Measurements from ENCODE around the gene ZNF892. TPM values are rescaled to one million over a fixed set of nuclear protein-coding genes. Genes with fewer than 3 reads are reported as not detected.

The ZNF892 gene
- total and polyA plus RNA-seq, 2 of the 13 experiments (the other 11 are each of a cell fraction or from before 2014, with no cell fraction given) = not detected

- peak; percentile 82; the same call in 1 of the 2 replicates for TF ChIP-seq HMGXB3 (CRISPR knock-in tag; IDR thresholded peaks at IDR 0.05; ENCODE audit: borderline replicate concordance)
- no peak; the same call in 1 of the 2 replicates for TF ChIP-seq ZFP36L1 (CRISPR knock-in tag; IDR thresholded peaks at IDR 0.05)
- 0 out of 2 replicates have a peak, but pooled peaks have one; percentile 33 for TF ChIP-seq LCORL (IDR thresholded peaks at IDR 0.05)
- peak; percentile 74; the same call in 1 of the 2 replicates for TF ChIP-seq LCORL (CRISPR knock-in tag; IDR thresholded peaks at IDR 0.05)
- TF ChIP-seq SRF (IDR thresholded peaks at IDR 0.05; ENCODE audit: low read depth, low read length) = peak; percentile 75
- no peak for TF ChIP-seq ZFYVE20 (CRISPR knock-in tag; IDR thresholded peaks at IDR 0.05; ENCODE audit: borderline replicate concordance, low read depth)
- peak; percentile 76 for TF ChIP-seq NFYC (CRISPR knock-in tag; IDR thresholded peaks at IDR 0.05)
- peak; percentile 94 for TF ChIP-seq MAX (IDR thresholded peaks at IDR 0.05)
- peak; percentile 61 for TF ChIP-seq ISL2 (CRISPR knock-in tag; IDR thresholded peaks at IDR 0.05)
- TF ChIP-seq ZBTB25 (CRISPR knock-in tag; IDR thresholded peaks at IDR 0.05) = peak; percentile 72
- no peak for TF ChIP-seq BCLAF1 (IDR thresholded peaks at IDR 0.05)
- TF ChIP-seq MED1 (CRISPR knock-in tag; IDR thresholded peaks at IDR 0.05) = peak; percentile 62
- peak; percentile 51; the same call in 1 of the 2 replicates for TF ChIP-seq GMEB2 (CRISPR knock-in tag; IDR thresholded peaks at IDR 0.05; ENCODE audit: low read depth)
- peak; percentile 48; the same call in 1 of the 2 replicates for TF ChIP-seq NFKB2 (CRISPR knock-in tag; IDR thresholded peaks at IDR 0.05; ENCODE audit: borderline replicate concordance)
- 0 out of 2 replicates have a peak, but pooled peaks have one; percentile 12 for TF ChIP-seq ZBTB7B (CRISPR knock-in tag; IDR thresholded peaks at IDR 0.05)
- TF ChIP-seq ATRX (CRISPR knock-in tag; IDR thresholded peaks at IDR 0.05; ENCODE audit: borderline replicate concordance) = no peak
- peak; percentile 86; the same call in 1 of the 2 replicates for TF ChIP-seq HBP1 (CRISPR knock-in tag; IDR thresholded peaks at IDR 0.05; ENCODE audit: low read depth)
- TF ChIP-seq ZNF672 (CRISPR knock-in tag; IDR thresholded peaks at IDR 0.05) = no peak
Measured at GRCh38 chr2:95165371-95166064, 41.8 kb upstream of the ZNF892 start, which contains the start of gene ZNF2 (continued).
